Stimulated activated CD4-positive, alpha-beta T cell treated with anti-CD3 and anti-CD28 coated beads, Interleukin-1b, Interleukin-23, amount 100 ng/mL, for 4 hours (primary cell): ENCODE measurements around the gene ZNF282.

ENCODE experiments used
- DNase-seq, 2 donors: peaks; one replicate each; pipeline ENCODE4 v3.0.0-alpha.2; 2020; ENCODE audit warnings: low read depth in 2 of 2

The ZNF282 gene

DNA sequence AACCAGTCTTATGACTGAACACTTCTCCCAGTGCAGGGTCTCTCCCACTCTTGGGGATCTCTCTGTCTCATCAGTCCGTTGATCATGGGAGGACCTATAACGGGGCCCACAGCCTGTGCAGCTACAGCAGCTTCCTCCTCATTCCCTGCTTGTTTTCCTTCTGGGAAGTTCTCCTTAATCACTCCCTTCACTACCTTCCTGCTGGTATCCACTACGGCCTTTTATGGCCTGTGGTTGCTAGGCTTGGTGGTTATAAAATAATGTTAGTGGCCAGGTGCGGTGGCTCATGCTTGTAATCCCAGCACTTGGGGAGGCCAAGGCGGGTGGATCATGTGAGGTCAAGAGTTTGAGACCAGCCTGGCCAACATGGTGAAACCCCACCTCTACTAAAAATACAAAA, 3.5 kb upstream of the ZNF282 start:
- no peak for DNase-seq

DNA sequence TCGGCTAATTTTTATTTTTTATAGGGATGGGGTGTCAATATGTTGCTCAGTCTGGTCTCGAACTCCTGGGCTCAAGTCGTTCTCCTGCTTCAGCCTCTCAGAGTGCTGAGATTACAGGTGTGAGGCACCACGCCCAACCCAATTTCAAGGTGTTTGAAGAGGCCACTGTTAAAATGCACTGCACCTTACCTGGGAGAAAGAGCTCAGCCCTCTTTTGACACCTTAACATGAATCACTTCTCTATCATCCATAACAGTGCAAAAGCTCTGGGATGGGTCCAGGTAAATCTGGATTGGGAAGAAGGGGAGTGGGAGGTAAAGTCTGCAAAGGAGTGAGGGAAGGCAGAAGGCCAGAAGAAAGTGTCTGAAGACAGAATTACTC, 557 bp upstream of the ZNF282 start:
- DNase-seq = no peak

DNA sequence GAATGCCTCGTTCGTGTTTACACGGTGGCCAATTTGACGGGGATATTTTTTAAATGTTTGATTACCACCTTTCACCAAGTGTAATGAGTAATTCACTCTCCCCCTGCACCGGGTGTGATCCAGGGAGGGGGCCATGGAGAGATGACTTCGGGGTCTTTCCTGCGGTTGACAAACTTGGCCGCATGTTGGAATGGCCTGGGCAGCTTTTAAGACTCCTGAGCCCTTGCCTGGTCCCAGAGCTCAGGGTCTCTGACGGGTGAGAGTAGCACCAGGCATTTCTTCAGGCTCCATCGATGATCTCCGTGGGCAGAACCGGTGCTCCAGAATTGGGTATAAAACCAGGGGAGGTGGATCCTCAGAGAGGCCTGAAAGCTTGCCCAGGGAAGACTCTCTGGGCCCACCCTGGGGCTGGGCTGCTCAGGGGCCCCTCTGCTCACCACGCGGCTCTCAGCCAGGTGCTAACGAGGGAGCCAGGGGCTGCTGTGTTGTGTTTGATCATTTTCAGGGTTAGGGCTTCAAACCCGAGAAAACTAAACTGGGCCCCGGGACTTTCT, 882 bp downstream of the ZNF282 start:
- peak; percentile 1 to 6 for DNase-seq

DNA sequence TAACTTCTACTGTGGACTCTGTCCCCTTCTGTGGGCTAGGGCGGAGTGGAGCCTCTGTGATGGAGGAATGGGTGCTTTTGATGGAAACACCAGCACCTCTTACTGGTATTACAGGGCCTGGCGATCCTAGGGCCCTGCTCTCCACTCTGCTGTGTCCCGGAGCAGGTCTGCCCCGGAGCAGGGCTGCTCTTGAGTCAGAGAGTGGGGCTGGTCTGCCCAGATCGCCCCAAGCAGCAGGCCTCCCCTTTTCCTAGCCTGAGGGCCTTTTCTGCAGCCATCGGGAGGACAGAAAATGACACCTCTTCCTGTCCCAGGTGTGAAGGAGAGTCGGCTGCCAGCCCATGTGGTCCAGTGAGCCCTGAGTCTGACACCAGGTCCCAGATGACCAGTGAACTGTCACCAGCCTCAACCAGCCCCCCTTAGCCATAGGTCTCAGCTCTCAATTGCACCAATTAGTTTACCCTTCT, 1.4 kb downstream of the ZNF282 start:
- DNase-seq = peak in 1 of 2 donors; percentile 11

DNA sequence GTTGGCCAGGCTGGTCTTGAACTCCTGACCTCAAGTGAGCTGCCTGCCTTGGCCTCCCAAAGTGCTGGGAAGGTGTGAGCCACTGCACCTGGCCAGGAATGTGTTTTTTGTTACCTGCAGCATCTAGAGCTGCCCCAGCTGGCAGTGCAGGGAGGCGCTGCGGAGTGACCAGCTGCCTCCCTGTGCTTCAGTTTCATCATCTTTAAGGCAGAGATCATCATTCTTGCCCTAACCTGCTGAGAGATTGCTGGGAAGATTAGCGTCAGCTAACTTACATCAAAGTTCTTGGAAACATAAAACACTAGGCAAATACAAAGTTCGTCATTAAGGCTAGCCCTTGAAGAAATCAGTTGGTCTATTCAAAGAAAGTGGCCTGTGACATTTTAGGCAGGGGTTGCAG, 2.3 kb downstream of the ZNF282 start:
- DNase-seq = no peak

DNA sequence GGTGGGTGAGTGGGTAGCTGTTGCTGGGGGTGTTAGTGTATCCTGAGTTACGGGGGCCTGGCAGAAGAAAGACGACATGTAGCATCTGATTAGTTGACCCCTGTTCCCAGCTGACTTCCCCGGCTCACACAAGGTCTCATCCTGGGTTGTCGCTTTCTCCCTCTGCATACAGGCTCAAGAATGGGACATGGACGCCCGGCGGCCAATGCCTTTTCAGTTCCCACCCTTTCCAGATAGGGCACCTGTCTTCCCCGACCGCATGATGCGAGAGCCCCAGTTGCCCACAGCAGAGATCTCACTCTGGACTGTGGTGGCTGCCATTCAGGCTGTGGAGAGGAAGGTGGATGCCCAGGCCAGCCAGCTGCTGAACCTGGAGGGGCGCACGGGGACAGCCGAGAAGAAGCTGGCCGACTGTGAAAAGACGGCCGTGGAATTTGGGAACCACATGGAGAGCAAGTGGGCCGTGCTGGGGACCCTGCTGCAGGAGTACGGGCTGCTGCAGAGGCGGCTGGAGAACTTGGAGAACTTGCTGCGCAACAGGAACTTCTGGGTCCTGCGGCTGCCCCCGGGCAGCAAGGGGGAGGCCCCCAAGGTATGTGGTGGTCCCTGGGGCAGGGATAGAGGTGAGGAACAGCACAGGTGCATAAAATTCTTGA, 2.9 kb downstream of the ZNF282 start:
- DNase-seq = no peak

DNA sequence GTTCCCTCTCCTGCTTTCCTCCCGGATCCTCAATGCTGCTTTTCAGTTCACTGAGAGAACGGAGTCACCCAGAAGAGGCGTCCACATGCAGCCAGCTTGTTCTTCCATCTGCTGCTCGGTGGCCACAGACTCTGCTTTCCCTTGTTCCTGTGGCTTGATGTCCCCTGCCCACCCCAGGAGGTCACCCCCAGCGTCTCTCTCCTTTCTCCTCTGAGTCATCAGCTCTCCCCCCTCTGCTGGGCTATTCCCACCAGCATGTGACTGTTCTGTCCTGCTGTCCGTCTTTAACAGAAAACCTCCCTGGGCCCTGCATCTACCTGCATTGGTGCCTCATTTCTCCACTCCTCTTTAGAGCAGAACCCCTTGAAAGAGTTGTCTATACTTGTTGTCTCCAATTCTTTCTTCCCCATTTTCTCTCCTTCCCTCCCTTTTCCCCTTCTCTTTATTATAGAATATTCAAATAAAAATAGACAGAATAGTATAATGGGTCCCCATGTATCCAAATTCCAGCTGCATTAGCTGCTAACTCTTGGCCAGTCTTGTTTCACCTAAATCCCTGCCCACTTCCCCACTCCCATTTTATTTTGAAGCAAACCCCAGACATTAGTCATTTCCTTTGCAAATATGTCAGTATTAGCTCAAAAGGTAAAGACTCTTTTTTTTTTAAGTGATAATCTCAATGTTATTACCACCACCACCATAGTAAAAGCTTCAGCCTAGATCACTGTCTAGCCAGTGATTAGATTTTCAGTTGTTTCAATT, 4.1 kb downstream of the ZNF282 start:
- DNase-seq = no peak

DNA sequence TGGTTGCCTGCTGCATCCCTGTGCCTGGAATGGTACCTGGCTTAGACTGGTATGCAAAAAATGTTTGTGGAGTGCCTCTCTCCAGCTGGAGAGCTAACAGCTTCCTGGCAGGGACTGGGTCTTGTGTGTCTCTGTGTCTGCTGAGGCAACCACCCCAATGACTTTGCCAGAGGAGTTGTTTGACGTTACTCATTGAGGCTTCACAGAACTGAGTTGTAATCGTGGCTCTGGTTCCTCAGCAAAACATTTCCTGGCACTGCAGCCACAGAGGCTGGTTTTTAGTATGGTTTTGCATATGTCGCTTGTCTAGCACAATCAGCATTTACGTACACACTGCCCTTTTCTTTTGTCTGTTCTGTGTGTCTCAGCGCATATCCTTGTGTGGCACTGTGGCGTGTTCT, 7.5 kb downstream of the ZNF282 start:
- no peak for DNase-seq

DNA sequence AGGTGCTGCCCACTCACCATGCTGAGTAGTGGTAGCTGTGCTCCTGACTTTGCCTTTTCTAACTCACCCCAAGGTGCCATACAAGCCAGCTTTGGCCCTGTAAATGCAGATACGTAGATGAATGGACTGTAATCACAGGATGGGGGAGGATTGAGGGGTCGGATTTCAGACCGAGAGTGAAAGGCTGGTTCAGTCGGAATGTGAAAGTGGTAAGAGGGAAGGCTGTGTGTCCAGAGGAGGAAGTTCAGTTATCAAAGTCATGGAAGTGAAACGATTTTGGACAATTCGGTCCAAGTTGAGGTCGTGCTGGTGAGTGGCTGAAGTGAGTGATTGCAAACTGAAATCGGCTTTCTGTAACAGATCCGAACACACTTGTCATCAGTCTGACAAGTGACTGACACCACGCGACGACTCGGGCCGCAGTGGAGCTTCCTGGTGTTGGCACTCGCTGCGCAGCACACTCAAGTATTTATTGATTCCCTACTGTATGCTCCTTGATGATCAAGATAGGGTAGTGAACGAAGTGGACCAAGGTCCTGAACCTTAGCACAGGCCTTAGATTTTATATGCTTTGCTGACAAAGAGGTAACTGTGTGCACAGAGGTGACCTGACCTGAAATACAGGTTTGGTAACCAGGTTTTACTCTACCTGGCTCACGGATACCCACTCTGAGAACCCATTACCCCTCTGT, 10.5 kb downstream of the ZNF282 start:
- DNase-seq = no peak

DNA sequence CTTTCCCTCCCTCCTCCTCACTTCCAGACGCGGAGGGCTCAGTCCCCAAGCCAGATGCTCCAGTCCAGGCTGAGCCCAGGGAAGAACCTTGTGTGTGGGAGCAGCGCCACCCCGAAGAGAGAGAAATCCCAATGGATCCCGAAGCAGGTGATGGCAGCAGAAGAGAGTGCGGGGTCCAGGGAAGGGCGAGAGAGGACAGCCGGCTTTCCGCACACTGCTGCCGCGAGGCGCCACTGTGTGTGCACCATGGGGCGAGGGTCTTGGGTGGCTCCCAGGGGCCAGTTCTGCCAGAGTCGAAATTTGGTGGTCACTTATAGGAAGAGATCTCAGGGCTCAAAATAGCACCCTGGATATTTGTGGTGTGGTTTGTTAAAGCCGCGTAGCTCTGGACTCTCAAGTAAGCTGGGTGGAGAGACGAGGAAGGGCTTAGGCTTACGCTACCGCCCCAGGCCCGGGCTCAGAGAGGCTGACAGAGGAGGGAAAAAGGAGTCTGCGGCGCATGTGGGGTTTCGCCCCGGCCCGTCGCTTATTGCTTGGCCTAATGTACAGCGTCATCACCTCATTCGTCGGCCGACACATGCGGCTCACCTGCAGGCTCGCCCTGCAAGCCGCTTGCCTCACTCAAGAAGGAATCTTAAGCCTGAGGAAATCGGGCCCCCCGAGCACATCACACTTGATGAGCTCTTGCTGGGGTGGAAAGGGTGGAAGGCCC, 12.1 kb downstream of the ZNF282 start:
- DNase-seq = no peak

DNA sequence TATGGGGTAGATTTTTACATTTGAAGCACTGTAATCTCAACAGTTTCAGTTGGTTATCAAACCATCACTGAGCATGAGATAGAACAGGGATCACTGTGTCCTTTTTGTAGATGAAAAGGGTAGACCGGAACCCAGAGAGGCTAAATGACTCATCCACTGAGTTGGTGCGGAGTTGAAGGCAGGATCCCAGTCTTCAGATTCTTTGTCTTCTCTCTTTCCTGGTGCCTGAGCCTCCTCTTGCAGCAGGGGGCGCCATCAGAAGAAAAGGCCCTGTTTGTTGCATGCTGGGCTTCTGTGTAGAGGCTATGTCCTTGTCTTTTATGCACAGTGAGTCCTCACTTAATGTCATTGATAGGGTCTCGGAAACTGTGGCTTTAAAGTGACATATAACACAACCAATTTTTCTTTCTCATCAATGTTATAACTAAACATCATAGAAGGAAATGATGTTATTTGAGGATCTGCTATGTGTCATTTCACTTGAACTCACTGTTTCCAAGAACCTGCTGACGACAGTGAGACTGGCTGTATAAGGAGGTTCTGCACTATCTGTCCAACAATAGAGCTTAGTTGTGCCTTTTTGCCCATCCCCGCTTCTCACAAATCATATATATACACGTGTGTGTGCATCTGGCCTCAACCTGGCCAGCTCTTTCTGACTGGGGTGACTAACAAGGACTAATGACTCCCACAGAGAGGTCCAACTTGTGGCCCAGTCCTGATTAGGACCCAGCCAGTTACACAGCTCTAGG, 14.3 kb downstream of the ZNF282 start:
- peak; percentile 56 to 69 for DNase-seq

DNA sequence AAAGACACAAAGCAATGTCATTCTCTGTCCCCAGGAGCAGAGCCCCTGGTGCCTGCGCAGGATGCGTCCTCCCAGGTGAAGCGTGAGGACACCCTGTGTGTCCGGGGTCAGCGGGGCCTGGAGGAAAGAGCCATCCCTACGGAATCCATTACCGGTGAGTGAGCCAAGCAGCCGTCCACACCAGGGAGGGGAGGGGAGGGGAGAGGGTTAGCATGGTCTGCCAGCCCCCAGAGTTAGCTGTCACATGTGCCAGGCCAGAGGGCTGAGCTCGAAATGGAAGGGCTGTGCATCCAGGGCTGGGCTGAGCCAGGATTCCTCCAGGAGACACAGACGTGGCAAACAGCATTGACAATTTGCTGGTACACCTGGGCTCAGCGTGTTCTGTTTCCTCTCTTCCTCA, 15.2 kb downstream of the ZNF282 start:
- no peak for DNase-seq

DNA sequence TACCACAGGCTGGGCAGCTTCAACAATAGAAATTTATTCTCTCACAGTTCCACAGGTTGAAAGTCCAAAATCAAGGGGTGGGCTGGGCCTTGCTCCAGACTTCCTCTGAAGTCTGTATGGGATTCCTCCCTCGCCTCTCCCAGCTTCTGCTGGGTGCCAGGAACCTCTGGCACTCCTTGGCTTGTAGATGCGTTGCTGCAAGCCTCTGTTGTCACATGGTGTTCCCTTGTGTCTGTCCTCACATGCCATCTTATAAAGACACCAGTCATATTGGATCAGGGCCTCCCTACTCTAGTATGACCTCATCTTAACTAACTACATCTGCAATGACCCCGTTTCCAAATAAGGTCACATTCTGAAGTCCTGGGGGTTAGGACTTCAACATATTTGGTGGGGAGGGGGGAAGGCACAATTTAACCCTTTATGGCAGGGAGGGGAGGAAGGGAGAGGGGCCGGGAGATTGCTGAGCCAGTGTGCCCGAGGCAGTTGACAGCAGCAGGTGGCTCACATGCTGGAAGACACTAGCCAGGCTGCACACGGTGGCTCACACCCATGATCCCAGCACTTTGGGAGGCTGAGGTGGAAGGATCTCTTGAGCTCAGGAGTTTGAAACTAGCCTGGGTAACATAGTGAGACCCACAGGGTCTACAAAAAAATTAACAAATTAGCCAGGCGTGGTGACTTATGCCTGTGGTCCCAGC, 18.8 kb downstream of the ZNF282 start:
- DNase-seq = no peak

DNA sequence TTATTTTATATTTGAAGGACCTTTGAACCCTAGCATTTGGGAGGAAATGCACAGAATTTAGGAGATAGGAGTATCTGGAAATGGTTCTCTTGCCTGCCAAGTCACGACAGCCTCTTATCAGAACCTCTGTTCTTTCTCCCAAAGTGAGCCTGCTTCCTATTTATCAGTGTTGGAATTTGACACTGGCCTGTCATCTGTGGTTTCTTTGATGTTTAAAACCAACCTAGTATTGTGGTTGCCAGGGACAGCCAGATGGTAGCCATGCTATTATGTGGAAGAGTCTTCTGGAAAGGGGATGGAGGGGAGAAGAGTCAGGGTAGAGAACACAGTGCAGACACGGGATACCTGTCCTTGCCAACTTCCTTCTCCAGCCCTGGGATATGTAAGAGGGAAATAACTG, 21.1 kb downstream of the ZNF282 start:
- DNase-seq = no peak

DNA sequence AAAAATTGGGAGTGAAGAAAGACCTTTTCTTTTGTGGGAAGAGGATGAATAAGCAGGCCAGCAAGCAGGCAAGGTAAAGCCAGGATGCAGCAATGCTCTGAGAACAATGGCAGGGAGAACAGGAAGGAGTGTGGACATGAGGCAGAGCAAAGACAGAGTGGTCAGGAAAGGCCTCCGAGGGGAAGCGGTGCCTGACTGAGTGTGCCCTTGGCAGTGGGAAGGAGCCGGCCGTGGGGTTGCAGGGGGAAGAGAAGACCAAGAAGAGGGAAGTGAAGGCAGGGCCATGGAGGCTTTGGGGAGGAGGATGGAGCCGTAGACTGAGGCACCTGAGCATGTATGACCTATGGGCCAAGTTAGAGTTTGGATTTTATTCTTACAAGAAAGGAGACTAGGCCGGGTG, 22.2 kb downstream of the ZNF282 start:
- no peak for DNase-seq

DNA sequence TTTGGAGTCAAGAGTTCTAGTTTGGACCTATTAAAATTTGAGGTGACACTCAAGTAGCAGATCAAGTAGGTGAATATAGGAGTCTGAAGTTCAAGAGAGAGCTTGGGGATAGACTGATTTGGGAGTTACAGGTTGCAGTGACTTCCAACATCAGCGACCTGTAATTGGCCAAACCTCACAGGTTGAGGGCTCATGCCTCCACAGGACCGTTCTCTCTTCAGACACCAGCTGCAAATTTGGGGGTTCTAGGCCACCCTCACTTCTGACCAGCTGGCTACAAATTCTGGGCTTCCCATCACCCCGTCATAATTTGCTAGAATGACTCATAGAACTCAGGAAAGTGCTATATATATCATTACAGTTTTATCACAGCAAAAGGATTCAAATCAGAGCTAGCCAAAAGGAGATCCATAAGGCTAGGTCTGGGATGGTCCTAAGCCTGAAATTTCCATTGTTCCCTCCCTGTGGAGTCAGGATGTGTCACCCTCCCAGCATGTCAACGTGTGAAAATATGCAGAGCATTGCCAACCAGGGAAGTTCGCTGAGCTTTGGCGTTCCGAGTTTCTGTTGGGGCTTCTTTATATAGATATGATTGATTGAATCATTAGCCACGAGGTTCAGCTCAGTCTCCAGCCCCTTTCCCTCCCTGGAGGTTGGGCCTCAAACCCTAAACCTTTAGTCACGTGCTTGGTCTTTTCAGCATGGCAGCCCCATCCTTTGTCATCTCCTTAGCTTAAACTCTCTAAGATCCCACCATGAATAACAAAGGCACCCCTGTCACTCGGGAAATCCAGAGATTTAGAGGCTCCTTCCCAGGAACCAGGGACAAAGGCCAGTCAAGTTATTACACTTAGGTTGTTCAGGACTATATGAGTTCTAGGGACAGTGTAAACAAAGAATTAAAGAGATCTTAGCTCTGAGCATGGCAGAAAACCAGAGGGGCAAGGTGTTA, 23.4 kb downstream of the ZNF282 start:
- no peak for DNase-seq

DNA sequence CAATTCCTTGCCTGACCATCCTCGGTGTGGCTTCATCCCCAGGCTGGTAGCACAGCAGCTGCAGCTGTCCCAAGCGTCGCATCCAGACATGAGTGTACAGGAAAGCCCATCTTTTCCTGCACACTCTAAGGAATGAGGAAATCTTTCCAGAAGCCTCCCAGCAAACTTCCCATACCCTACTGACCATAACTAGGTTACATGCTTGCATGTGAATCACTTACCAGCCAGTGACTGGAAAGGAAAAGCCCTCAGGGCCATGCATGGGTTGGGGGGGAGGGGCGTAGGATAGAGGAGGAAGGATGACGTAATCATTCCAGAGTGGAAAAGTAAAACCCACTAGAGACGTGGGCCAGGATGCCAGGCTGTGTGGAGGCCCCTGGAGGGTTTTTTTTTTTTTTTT, 25.2 kb downstream of the ZNF282 start:
- DNase-seq = no peak

DNA sequence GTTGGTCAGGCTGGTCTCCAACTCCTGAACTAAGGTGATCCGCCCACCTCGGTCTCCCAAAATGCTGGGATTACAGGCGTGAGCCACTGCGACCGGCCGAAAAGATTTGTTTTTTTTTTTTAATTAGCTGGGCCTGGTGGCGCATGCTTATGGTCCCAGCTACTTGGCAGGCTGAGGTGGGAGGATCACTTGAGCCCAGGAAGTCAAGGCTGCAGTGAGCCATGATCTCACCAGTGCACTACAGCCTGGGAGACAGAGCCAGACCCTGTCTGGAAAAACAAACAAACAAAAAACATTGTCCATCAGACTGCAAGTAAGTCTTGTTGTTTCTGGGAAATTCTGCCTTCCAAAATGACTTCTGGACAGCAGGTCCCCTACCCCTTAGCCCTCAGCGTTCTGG, 27.8 kb downstream of the ZNF282 start:
- no peak for DNase-seq

DNA sequence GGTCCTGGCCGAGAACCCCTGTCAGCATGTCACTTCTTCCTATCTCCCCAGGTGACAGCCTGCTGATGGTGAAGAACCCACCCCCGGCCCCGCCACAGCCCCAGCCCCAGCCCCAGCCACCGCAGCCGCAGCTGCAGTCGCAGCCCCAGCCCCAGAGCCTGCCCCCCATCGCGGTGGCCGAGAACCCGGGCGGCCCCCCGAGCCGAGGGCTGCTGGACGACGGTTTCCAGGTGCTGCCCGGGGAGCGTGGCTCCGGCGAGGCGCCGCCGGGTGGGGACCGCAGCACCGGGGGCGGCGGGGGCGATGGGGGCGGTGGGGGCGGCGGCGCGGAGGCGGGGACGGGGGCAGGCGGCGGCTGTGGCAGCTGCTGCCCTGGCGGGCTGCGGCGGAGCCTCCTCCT, 28.4 kb downstream of the ZNF282 start:
- no peak for DNase-seq

DNA sequence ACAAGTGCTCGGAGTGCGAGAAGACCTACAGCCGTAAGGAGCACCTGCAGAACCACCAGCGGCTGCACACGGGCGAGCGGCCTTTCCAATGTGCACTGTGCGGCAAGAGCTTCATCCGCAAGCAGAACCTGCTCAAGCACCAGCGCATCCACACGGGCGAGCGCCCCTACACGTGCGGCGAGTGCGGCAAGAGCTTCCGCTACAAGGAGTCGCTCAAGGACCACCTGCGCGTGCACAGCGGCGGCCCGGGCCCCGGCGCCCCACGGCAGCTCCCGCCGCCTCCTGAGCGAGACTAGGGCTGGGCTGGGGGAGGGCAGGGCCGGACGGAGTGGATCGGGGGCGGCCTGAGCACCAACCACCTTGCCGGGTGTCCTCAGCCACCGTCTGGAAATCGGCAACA, 29.0 kb downstream of the ZNF282 start:
- no peak for DNase-seq
